DMS53 (cell line): ENCODE measurements around the gene RASD2.

ENCODE experiments used
- DNase-seq: peaks from one replicate; lab custom pipeline; 2025; lab: John Stamatoyannopoulos, UW

The RASD2 gene

GRCh38 chr22:35518811-35519210 is 21.8 kb upstream of the RASD2 start:
- DNase-seq, result no peak

GRCh38 chr22:35519306-35520000 is 21.2 kb upstream of the RASD2 start:
- DNase-seq, result no peak

DNA sequence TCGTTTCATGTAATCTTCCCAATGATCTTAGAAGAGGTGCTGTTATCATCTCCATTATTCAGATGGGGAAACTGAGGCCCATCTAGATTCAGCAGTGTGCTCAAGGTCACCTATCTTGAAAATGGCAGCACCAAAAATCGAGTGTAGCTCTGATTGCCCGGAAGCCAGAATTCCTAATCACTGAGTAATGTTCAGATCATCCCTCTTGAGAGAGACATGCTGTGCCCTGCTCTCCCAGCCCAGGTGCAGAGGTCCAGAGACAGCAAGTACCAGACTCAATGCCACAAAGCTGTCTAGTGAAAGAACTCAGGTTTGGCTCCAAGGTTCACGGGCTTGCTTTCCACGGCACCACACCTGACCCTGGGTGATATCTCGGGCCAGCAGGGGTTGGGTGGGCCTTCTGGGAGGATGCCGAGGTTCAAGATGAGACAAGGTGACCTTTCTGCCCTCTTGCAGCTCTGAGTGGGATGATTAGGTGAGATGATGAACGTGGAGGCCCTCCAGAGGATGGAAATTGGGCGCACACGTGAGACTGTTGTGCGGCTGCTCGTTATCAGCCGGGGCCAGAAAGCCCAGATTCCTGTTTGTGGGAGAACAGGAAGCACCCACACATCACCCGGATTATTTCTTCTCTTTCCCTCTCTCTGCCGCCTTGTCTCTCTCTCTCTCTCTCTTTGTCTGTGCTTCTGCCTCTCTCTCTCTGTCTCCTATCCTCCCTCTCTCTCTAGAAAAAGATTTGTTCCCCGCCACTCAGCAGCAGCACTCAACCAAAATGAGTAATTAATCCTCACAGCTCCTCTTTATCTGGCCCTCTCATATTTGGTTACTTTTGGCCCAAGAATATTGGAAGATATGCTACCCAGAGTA is 19.0 kb upstream of the RASD2 start:
- no peak for DNase-seq

- no peak for DNase-seq
Observed at GRCh38 chr22:35522225-35523149, 18.1 kb upstream of the RASD2 start.

- DNase-seq, result peak; percentile 22
Observed at GRCh38 chr22:35523167-35523947, 17.3 kb upstream of the RASD2 start.

GRCh38 chr22:35524966-35525686 is 15.5 kb upstream of the RASD2 start:
- no peak for DNase-seq

DNA sequence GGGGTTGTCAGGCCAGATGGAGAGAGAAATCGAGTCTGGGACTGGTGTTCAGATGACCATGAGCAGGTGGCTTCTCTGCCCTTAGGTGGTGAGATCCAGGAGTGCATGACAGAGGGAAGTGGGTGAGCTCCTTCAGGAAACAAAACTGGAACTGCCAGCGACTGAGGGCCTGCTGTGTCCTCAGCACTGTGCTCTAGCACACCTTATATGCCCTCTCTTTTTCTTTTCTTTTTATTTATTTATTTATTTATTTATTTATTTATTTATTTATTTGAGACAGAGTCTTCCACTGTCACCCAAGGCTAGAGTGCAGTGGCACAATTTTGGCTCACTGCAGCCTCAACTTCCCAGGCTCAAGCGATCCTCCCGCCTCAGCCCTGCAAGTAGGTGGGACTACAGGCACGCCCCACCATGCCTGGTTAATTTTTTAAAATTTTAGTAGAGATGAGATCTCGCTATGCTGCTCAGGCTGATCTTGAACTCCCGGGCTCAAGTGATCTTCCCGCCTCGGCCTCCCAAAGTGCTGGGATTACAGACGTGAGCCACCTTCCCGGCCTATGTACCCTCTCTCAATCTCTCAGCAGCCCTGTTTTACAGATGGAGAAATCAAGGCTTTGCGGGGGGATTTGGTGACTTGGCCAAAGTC is 14.8 kb upstream of the RASD2 start:
- DNase-seq, result no peak

DNA sequence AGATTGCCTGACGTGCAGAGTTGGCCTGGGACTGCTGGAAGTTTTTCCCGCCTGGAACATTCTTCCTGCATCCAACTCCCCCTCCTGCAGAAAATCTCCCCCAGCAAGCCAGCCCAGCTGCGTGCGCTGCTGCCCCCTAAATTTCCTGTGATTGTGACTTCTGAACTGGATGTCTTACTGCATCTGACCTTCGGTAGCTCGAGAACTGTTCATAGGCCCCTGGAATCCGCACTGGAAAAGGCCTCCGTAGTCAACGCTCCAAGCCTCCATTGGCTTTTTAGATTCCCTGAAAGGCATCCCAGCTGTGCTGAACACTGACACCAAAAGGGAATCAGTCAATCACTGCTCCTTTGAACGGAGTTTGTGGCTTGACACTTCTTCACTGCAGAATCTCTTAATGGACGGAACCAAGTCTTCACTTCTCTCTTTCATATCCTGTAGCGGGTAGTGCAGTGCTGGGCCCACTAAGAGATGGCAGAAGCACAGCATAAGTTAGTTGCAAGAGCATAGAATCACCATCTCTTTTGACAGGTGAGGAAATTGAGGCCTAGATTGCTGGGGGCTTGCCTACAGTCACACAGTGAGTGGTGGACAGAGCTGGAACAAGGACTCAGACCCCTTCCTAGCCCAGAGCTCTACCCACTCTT is 14.2 kb upstream of the RASD2 start:
- no peak for DNase-seq

- no peak for DNase-seq
Observed at GRCh38 chr22:35528927-35529326, 11.7 kb upstream of the RASD2 start.

GRCh38 chr22:35530700-35531099 is 9.9 kb upstream of the RASD2 start:
- no peak for DNase-seq

GRCh38 chr22:35531202-35531601 is 9.4 kb upstream of the RASD2 start:
- no peak for DNase-seq

GRCh38 chr22:35531676-35532075 is 9.0 kb upstream of the RASD2 start:
- DNase-seq, result no peak

DNA sequence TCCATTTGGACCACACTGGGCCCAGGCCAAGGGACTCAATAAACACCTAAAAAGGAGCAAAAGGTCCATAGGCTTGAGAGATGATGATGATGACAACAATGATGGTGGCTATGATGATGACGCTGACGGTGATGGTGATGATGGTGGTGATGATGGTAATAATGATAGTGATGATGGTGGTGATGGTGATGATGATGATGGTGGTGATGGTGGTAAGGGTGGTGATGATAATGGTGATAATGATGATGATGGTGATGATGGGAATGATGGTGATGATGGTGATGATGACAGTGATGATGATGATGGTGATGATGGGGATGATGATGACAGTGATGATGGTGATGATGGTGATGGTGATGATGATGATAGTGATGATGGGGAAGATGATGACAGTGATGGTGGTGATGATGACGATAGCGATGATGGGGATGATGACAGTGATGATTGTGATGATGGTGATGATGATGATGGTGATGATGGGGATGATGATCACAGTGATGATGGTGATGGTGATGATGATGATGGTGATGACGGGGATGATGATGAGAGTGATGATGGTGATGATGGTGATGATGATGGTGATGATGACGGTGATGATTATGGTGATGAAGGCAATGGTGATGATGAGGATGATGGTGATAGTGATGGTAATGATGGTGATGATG is 7.1 kb upstream of the RASD2 start:
- no peak for DNase-seq

- DNase-seq, result no peak
Observed at GRCh38 chr22:35534091-35534490, 6.5 kb upstream of the RASD2 start.

- no peak for DNase-seq
Observed at GRCh38 chr22:35537232-35537631, 3.4 kb upstream of the RASD2 start.

GRCh38 chr22:35538801-35539321 is 1.8 kb upstream of the RASD2 start:
- DNase-seq, result peak; percentile 39

- peak; percentile 6 for DNase-seq
Observed at GRCh38 chr22:35539487-35539886, 1.1 kb upstream of the RASD2 start.

DNA sequence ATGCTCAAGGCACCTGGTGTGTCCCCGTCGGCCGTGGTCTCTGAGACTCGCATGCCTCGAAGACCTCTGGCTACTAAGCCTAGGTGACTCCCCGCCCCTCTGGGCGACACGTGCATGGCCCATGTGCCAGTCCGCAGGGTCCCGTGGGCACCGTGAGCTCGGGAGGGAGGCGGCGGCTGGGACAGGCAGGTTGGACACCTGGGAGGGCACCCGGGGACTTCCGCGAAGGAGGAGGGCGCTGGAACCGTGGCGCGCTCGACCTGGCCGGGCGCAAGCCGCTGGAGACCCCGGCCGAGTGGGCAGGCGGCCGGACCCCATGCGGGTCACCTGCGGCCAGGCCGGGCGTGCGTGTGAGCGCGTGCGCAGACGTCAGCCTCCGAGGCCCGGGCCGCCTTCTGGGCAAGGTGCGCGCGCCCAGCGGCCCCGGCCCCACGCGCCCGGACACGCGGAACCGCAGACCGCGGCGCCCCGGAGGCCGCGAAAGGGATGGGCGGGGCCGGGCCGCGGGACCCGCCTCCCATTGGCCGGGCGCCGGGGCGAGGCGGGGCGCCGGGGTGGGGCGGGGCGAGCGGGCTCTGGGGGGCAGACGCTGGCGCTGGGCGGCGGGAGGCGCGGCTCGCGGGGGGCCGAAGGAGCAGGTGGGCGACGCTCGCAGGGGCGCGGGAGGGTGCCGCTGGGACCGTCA is 579 bp upstream of the RASD2 start:
- peak; percentile 51 for DNase-seq
